HG03439 (cell line): ENCODE measurements around the gene XYLB.
"Not testable (repeated sequence)": the region's sequence is repeated elsewhere in the genome, so short reads cannot be mapped to it uniquely, and the experiment has no call there.

Experiments
- ATAC-seq: cut with Tn5 transposase; IDR thresholded peaks from one replicate; pipeline ENCODE4 v1.9.1; 2021; ENCODE audit warnings: mild to moderate bottlenecking, moderate library complexity; ENCODE audit not compliant: unreplicated experiment

The XYLB gene

GRCh38 chr3:38346587-38347410, at the start of gene XYLB:
XYLB (plus strand) TSS chr3:38346785; CDS start chr3:38346869, 84 bp downstream.
- peak; percentile 98 for ATAC-seq

GRCh38 chr3:38297053-38297452, 49.5 kb upstream of the XYLB start:
- not testable (repeated sequence) for ATAC-seq

- no peak for ATAC-seq
Observed at GRCh38 chr3:38297537-38297936, 49.0 kb upstream of the XYLB start.

GRCh38 chr3:38297947-38298711, 48.5 kb upstream of the XYLB start:
- no peak for ATAC-seq

GRCh38 chr3:38306941-38307340, 39.6 kb upstream of the XYLB start:
- ATAC-seq, result no peak

GRCh38 chr3:38307599-38307998, 39.0 kb upstream of the XYLB start:
- ATAC-seq, result no peak

GRCh38 chr3:38308456-38308855, 38.1 kb upstream of the XYLB start:
- ATAC-seq, result no peak

- ATAC-seq, result no peak
Observed at GRCh38 chr3:38311476-38311875, 35.1 kb upstream of the XYLB start.

GRCh38 chr3:38311941-38312340, 34.6 kb upstream of the XYLB start:
- no peak for ATAC-seq

GRCh38 chr3:38312356-38312755, 34.2 kb upstream of the XYLB start:
- no peak for ATAC-seq

GRCh38 chr3:38313263-38313662, 33.3 kb upstream of the XYLB start:
- ATAC-seq, result no peak

- no peak for ATAC-seq
Observed at GRCh38 chr3:38313695-38314094, 32.9 kb upstream of the XYLB start.

GRCh38 chr3:38314112-38314763, 32.3 kb upstream of the XYLB start:
- no peak for ATAC-seq

GRCh38 chr3:38314764-38315487, 31.7 kb upstream of the XYLB start:
- ATAC-seq, result no peak

GRCh38 chr3:38315488-38316230, 30.9 kb upstream of the XYLB start:
- ATAC-seq, result no peak

- ATAC-seq, result no peak
Observed at GRCh38 chr3:38316356-38317191, 30.0 kb upstream of the XYLB start.

GRCh38 chr3:38317192-38317759, 29.3 kb upstream of the XYLB start:
- ATAC-seq, result no peak

- ATAC-seq, result no peak
Observed at GRCh38 chr3:38318766-38319671, 27.6 kb upstream of the XYLB start.
